Choroid plexus epithelial cell (primary cell): ENCODE data around the gene LIX1L.

Experiments
- DNase-seq: peaks from one replicate; pipeline ENCODE4 v3.0.0-alpha.2; 2010; ENCODE audit warnings: low read depth
- H3K4me3 ChIP-seq: 2 replicates; pipeline ENCODE4 v1.5.1; 2011; ENCODE audit warnings: low read depth, mild to moderate bottlenecking, control low read depth, low read length, moderate library complexity
- TF ChIP-seq, protein P1 (sequence below): conservative IDR thresholded peaks from 2 replicates; pipeline ENCODE4 v1.5.1; 2011; ENCODE audit warnings: low read depth, mild to moderate bottlenecking, control low read depth, inconsistent platforms, low read length, moderate library complexity

Gene LIX1L

DNA sequence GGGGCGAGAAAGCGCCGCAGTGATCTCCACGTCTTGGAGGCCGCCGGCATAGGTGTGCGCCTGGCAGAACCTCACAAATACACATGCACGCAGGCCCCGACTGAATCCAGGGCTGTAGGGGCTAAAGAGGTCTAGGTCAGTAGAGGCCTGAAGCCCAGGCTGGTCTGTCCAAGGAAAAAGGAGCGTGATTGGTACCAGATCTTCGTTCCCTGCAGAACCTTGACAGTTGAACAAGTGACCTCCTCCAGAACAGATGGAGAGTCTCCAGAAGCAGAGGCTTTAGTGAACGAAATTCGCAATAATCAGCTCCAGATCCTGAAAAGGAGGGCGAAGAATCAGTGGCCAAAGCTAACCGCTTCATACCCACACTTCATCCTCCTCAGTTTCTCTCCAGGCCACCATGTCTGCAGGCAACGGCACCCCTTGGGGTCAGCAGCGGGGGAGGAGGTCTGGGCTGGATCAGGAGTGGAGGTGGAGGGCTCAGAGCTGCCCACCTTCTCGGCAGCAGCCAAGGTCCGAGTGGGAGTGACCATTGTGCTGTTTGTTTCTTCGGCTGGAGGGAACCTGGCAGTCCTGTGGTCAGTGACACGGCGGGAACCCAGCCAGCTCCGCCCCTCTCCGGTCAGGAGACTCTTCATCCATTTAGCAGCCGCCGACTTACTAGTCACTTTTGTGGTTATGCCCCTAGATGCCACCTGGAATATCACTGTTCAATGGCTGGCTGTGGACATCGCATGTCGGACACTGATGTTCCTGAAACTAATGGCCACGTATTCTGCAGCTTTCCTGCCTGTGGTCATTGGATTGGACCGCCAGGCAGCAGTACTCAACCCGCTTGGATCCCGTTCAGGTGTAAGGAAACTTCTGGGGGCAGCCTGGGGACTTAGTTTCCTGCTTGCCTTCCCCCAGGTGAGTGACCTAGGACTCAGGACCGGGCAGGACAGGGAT, 38.6 kb downstream of the LIX1L start:
- TF ChIP-seq, protein P1, sequence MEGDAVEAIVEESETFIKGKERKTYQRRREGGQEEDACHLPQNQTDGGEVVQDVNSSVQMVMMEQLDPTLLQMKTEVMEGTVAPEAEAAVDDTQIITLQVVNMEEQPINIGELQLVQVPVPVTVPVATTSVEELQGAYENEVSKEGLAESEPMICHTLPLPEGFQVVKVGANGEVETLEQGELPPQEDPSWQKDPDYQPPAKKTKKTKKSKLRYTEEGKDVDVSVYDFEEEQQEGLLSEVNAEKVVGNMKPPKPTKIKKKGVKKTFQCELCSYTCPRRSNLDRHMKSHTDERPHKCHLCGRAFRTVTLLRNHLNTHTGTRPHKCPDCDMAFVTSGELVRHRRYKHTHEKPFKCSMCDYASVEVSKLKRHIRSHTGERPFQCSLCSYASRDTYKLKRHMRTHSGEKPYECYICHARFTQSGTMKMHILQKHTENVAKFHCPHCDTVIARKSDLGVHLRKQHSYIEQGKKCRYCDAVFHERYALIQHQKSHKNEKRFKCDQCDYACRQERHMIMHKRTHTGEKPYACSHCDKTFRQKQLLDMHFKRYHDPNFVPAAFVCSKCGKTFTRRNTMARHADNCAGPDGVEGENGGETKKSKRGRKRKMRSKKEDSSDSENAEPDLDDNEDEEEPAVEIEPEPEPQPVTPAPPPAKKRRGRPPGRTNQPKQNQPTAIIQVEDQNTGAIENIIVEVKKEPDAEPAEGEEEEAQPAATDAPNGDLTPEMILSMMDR: peak; percentile 32
- H3K4me3 ChIP-seq: peak overlapping the region; percentile 85
- peak; percentile 49 for DNase-seq

DNA sequence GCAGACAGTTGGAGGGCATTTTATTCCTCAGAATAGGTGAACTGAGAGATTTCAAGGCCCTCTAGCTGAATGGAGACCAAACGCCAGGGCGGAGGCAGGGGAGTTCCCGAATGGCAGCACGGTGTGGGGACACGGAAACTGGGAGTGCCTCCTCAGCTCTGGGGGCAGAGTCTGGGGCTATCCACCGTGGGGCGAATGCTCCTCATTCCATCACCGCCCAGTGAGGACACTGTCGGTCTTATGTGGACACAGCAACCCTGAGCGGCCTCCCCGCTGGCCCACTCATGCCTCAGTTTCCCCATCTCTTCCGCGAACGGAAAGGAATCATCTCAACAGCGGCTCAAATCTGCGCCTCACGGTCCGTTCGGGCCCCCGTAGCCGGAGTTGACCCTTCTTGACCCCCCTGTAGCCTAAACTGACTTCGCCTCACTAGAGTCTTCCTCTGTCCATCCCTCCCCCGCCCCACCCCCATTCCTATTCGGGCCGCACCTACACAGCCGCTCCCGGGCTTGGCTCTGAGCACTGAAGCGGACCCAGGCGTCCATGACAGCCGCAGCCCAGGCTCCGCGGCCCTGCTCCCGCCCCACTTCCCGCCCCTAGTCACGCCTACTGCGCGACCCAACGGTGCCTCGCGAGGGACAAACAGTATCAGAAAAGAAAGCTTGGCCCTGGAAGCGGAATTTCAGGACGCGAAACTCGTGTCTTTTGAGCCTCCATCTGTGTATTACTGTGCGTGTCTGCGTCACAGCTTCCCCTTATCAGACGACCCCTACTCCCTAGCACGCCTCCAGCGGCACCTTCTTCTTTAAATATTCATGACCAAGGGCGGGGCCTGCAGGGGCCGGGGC, 39.4 kb downstream of the LIX1L start, which contains the start of gene PEX11B:
Gene PEX11B (minus strand): TSS at position 574 of the 848 bp plus-strand sequence. CDS start 29 bp downstream, at position 545.
- peak; percentile 90 for DNase-seq
- TF ChIP-seq, protein P1: no peak
- peak within 1 kb of the TSS; percentile 85 for H3K4me3 ChIP-seq

DNA sequence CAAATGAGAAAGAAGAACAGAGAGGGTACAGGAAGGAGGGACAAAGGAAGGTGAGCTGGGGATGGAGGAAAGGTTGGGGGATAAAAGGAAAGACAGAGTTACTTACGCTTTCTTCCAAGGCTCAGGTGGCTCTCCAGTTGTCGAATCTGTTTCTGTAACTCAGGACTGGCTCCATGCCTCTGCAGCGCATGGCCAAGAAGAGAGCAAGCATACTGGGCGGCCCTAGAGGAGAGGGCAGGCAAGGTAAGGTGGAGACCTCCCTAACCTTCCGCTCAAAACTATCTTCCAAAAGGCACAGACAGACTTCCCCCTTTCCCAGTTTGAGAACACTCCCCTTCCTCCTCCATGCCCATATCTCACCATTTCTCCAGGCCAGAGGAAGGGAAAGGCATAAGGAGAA, 40.2 kb downstream of the LIX1L start:
- H3K4me3 ChIP-seq: peak overlapping the region; percentile 85
- DNase-seq: no peak
- TF ChIP-seq, protein P1: no peak

DNA sequence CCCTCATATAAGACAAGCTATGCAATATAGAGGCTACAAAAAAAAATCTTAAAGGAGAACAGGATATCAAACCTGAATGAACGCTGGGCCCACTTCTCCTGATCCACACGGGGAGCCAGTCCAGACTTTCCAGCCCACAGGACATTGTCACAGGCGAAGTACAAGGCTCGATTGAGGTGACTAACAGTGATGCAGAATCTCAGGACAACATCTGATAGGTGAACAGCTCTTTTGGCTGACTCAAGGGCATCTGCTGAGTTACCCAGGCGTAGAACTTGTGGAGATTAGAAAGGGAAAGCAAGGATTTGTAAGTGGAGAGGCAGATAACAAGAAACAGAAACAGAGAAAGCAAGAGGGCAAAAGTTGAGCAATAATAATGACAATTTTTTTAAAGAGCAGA, 41.1 kb downstream of the LIX1L start:
- DNase-seq: no peak
- no peak overlapping the region for H3K4me3 ChIP-seq
- TF ChIP-seq, protein P1: no peak

DNA sequence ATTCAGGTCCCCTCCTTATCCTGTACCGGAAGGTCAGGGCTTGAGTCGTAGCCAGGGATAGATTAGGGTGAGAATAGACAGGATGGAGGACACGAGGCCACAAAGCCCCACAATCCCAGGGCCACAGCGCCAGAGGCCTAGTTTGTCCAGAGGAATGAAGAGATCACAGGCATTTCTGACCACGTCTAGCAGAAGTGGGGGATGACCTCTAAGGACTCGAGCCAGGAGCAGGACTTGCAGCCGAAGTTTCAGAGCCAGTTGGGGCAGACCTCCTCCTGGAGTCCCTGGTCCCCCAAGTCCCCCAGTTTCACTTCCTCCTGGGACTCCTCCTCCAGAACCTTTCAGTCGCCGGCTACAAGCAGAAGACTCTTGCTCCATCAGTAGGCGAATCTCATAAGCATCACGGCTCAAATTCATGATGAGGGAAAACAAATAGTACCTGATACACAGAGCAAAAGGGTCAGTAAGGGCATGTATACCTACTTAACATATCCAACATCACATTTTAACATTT, 45.6 kb downstream of the LIX1L start:
- TF ChIP-seq, protein P1: no peak
- no peak overlapping the region for H3K4me3 ChIP-seq
- DNase-seq: no peak

DNA sequence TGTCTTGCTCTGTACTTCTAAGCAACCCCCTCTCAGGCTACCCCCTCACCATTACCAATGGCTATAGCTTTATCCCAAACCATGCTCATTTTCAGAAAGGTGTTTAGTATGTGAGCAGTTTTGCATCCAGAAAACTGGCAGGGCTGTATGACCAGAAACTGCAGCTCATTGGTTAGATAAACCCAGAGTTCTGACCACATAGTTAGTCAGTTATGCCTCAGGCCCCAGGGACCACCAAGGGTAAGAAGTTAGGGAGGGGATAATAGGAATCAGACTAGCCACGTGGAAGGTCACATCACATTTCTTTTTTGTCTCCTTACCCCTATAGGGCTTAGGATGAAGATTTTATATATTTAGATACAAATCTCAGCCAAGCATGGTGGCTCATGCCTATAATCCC, 49.2 kb downstream of the LIX1L start:
- DNase-seq: no peak
- peak overlapping the region; percentile 43 for H3K4me3 ChIP-seq
- TF ChIP-seq, protein P1: no peak
